HG02678 (cell line): Measurements from ENCODE around the gene NCKIPSD.

Experiments
- ATAC-seq: cut with Tn5 transposase; IDR thresholded peaks from one replicate; pipeline ENCODE4 v1.9.1; 2021; ENCODE audit warnings: mild to moderate bottlenecking, moderate library complexity; ENCODE audit not compliant: unreplicated experiment

Gene NCKIPSD

DNA sequence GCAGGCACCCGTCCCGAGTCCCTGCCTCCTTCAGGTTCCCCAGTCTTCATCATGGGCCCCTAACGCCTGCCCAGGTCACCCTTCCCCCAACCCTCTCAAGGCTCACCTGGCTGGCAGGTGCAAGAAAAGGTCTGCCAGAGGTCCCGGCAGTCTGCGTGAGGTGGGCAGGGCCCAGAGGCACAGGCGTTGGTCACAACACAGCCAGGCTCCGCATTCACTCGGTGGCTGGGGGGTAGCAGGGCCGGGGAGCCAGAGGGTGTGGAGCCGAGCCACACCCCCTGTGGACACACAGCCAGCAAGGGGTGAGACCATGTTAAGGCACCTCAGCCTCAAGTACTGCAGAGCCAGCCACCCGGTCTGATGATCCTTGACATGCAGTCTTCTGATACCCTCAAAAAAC, 33.9 kb downstream of the NCKIPSD start:
- no peak for ATAC-seq

DNA sequence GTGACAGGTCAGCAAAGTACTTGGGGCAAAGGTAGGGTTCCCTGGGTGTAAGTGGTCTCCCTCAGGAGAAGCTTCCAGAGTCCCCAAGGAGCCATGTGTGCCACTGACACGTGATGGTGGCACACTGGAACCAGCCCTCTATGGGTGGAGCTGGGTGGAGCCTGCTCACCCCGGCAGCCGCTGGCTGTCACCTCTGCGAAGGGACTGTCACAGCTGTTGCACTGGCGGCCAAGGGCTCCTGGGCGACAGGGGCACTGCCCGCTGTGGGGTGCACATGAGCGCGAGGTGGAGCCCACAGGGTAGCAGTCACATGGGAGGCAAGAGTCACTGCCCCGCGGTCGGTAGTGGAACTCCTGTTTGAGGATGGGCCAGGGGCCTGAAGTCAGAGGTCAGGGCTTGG, 35.0 kb downstream of the NCKIPSD start:
- no peak for ATAC-seq

DNA sequence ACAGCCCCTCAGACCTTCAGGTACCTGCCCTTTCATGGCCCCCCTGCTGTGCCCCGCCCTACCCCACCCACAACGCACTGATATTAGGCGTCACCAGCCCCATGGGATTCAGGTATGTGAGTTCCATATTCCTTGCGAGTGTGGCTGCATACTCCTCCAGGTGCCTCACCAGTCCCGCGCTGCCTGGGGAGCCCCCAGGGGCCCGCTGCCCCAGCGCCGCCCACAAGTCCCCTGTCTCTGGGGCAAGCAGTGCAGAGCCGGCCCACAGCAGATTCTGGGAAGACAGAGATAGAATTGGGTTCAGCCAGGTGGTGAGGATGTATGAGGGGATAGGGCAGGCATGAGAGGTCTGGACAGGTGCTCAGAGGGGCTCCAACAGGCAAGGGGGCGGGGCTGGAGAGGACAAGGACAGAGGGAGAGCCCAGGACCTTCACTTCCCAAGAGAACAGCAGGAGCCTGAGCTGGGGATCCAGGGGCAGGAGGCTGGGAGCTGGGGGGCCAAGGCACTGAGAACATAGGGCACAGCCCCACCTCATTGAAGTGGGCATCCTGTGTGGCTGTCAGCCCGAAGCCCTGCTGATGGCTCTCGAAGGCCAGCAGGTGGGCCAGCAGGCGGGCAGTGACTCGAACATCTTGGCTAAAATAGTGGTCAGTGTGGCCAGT, 37.4 kb downstream of the NCKIPSD start:
- ATAC-seq: no peak

DNA sequence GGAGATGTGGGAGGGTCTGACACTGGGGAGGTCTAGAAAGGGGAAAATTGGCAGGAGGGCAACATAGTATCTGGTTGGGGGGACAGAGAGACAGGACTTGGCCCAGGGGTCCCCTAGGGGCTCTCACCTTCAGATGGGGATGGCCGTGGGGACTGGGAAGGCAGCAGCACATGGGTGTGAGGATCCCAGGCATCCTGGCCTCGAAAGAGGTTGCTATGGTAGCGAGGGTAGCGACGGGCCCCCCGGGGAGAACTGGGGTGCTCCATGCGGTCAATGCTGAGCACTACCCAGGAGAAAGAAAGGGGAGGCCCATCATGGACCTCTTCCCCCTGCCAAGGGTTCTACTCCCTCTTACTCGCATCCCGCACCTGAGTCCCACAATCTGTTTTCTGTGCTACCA, 38.0 kb downstream of the NCKIPSD start:
- ATAC-seq: no peak

DNA sequence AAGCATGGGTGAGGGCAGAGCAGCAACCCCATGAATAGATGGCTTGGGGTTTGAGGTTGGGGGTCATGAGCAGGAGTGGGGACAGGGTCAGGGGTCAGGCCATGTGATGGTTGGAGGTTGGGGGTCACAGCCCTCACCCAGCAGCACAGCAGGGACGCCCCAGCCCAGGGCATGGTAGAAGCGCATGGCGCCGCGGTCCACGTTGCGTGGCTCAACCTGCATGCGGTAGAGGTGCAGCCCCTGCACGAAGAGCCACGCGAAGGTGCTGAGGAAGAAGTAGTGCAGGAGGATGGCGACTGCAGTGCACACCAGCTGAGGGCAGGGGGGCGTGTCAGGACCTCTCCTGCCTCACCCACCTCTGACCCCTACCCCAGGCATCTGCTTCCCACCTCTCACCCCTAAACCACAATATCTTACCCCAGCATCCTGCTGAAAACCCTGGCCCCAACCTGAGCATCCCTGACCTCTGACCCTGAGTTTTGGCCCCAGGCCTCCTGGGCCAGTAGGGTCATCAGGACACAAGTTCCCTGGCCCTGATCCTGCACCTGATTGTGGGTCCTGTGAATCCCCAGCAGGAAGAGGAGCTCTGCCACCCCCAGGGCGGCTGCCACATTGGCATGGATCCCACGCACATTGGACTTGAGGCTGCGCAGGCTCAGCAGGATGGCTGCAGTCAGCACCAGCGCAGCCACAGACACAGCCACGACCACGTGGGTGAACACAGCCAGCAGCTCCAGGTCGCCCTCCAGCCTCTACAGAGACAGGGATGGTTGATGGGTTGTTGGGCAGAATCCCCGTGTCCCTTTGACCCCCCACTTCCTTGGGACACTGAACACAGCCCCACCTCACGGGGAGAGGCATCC, 40.6 kb downstream of the NCKIPSD start:
- ATAC-seq: no peak

DNA sequence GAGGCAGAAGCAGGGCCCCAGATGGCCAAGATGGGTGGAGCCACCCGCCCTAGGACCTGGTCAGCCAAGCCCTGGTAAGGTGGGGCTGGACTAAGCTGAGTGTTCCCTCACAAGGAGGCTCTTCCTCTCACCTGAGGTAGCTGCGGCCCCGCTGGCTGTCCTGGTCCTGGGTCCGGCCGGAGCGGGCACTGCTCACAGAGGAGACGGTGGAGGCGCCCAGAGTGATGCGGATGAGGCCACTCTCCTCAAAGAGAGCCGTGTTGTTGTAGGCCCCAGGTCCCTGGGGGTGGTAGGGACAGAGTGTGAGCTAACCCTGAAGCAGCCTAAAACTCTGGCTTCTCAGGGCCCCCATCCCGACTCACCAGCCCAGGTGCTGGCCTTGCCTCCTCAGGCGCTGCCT, 43.1 kb downstream of the NCKIPSD start:
- ATAC-seq: no peak

DNA sequence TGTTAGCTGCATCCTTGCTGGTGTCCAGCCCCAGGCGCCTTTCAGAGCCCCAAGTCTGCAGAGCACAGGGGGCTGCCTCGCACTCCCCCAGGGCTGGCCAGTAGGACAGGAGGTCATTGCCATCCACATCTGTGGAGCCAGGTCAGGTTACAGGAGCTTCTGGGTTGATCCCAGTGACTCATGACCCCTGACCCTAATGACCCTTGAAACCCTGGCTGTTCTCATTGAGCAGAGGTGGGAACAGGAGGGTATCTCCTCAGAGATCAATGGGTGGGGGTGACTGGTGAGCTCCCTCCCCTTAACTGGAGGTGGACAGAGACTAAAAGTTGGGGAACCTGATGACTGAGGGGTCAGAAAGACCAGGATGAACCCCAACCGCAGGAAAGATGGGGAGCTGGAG, 44.3 kb downstream of the NCKIPSD start:
- no peak for ATAC-seq

DNA sequence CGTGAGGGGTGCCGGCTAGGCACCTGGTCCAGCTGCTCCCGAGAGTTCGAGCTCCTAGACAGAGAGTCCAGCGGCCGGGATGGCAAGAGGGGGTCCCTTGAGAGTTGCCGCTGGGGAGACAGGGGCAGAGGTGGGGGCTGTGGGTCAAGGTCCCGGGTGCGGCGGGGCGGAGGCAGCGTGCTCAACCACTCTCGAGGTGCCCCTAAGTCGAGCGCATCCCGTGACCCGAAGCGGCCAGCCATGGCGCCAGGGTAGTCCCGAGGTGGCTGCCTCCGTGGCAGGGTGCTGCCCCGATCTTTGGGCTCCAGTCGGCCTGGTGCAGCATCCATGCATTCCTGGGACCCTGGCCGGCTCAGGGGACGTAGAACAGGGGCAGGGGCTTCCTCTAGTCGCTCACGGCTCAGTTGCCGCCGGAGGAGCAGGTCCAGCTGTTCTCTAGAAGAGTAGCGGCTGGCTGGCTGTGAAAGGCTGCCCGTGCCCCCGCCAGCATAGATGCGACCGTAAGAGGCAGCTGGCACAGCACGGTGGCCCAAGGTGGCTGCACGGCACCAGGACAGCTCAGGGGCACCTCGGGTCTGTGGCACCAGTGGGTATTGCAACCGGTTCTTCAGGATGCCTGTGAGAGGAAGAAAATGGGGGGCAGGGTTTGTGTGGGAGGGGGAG, 45.6 kb downstream of the NCKIPSD start:
- ATAC-seq: no peak

DNA sequence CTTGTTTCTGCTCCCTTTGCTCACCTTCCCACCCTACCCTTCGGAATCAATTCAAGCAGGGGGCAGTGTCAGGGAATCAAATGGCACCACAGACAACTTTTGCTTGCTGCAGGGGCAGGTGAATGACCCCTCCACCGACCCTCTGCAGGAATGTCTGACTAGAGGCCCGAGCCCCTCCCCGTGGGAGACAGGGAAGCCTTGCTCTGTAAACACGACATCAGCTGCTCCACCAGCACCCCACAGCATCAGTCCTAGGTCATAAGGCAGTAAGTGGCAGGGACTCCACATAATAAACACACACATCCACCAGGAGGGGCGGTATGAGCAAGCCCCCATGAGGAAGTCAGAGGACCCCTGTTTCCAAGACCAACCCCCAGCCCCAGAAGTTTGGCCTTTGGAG, 48.4 kb downstream of the NCKIPSD start:
- no peak for ATAC-seq

DNA sequence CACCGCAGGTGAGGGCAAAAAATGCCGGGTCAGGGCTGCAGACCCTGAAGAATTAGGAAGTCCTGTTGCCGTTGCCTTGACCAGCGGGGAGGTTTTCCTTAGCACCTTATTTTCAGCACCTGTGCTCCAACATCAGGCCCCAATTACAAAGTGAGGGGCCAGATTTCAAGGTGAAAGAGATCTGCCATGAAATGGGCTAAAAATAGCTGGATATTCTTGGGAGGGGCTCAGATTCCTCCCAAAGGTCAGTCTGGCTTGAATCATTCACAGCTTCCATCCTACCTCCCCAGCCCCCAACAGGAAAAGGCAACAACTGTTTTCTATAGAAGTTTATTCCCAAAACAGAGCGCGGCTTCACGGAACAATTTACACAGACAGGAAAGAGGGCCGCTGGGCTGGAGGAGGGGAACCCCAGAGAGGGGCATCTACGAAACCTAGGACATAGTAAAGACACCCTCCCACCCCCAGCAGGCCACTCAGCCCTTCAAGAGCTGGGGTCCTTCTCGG, 49.5 kb downstream of the NCKIPSD start:
- ATAC-seq: no peak

DNA sequence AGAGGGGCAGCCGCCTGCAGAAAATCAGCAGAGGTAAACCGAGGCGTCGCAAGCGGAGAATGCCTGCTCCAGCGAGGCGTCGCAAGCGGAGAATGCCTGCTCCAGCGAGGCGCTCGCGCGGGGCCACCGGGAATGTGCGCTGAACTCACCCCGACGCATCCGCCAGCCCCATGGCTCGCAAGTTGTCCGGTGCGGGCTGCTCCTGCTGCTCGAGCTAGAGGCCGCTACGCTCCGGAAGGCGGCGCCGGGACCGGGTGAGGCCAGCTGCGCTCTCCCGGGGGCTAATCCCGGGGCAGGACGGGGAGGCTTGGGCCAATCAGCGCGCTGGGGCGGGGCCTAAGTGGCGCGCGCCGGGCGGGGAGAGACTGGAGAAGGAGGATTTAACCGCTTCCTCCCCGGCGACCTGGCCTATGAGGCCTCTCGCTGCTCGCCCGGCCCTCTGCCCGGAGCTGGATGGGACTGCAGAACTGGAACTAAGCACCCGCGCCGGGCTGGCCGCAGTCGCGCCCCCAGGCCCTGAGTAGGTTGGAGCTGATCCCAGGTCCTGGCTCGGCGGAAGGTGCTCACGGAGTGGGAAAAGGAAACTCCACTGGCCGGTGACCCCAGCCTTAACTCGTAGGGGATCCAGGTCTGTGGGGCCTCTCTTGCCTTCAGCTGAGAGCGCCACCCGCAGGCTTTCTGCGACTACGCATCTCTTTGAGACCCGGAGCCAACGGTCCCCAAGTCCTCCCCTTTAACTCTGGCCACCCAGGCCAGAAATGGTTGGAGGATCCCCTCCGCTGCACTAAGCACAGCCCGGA, 50.3 kb downstream of the NCKIPSD start, which contains the start of gene SLC26A6:
TSS of gene SLC26A6 (minus strand) at position 240 of the 800 bp plus-strand sequence. CDS start at position 172, 68 bp downstream.
- peak; percentile 94 for ATAC-seq

DNA sequence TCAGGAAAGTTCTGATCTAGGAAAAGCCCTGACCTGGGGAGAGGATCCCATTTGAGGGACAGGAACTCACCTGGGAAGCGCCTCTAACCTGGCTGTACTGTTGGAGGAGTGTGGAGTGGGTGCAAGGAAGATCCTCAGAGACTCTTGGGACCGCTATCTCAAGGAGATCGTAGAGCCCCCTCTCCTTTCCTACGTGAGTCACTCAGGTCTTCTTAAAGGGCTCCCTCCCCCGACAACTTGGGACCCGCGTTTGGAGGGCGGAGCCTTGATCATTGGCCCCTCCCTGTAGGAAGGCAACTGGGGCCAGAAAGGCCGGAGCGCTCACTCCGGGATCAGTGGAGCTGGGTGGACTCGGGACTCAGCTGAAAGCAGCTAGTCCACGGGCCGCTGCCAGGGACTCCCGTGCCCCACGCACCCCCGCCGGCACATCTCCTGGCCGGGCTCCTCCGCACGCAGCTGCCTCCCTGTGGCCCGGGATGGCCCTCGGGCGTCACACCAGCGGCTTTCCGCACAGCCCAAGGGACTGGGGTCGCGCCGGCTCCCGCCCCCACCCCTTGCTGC, 51.0 kb downstream of the NCKIPSD start:
- peak; percentile 17 for ATAC-seq

DNA sequence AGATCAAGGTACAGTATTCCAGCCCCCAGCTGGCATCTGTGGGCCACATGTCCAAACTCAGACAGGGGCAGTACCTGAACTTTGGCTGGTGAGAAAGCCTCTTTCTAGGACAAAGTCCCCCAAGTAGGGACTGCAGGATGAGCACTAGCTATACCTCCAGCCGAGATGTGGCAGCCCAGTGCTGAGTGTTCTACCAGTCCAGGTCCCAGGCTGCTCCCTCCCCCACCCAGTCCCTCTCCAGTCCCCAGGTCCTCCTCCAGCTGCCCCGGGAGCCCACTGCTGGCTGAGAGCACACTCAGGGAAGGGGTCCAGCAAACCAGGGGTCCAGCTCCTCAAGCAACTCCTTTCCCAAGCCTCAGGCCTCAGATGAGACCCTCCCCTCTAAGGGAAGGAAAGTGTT, 52.0 kb downstream of the NCKIPSD start:
- no peak for ATAC-seq

DNA sequence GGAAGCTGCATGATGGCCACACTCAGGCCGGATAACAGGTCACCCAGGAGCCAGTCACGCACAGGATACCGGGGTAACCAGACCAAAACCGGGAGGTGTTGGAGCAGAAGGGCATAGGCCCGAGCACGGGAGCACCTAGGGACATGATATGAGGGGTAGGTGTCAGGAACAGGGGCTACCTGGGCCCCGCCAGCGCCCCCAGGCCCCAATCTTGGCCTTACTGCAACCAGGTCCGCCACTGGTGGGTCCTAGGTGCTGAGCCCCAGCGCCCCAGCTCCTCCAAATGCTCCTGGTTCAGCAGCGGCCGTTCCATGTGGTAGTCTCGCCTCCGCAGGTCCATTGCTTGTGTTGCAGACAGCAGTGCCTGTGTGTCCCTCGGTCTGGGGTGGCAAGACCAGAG, 52.5 kb downstream of the NCKIPSD start:
- ATAC-seq: no peak

DNA sequence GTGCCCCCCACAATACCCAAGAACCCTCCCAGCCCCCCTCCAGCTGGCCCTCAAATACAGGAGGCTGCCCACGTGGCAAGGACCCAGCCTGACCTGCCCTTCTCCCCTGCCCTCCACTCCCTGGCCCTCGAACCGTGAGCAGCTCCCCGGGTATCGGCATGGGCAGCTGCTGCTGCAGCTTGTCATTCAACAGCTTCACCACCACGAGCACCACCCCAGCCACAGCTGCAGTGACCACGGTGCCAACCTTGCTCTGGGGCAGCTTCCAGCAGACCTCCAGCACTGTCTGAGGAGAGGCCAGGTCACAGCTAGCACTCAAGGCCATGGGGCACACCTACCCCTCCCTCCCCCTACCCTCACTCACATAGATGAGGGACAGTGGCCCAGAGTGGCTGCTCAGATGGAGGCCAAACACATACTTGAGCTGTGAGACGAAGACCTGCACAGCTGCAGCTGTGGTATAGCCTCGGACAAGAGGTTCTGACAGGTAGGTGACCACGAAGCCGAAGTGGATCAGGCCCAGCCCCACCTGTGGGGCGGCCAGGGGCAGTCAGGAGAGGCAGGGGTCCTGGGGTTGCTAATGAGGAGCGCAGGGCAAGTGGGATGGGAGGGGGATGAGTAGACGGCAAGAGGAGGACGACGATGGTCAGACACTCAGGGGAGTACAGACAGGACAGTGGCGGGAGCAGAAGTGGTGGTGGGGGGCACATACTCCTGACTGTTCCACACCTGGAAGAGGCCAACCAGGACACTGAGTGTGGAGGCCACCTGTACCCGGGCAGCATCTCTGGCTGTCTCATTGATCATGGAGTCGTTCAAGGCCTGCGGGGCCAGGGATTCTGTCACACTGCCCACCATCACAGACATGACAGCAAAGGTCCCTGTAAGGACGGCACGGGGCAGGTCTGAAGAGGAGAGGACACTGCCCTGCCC, 53.9 kb downstream of the NCKIPSD start:
- no peak for ATAC-seq

DNA sequence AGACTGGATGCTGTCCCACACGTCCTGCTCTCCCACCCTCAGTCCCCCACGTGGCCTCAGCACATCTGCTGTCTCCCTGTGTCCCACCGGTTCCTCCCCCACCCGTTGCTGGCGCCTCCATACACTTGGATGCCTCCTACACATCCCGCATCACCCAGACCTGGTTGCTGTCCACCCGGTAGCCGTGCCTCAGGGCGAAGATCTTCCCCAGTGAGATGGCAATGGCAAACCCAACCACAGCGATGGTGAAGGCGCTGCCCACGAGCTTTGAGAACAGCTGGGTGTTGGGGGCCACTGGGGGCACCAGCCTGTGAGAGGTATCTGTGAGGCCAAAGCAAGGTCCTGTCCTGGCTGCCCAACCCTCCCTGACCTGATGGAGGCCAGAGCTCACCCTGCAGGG, 54.9 kb downstream of the NCKIPSD start:
- ATAC-seq: no peak

DNA sequence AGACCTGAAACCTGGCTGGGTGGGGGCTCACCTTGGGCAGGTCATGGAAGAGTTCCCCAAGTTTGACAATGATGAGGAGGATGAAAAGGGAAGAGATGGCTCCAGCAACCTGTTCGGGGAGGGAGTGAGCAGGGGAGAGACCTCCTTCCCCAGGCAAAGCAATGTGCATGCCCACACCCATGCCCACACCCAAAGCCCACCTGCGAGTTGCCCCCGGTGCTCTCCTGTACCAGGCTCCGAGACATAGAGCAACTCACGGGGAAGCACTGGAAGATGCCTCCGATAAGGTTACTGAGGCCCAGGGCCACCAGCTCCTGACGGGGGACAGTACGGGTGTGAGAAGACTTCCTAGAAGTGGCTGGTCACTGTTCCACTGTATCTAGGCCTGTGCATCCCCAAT, 55.3 kb downstream of the NCKIPSD start:
- ATAC-seq: no peak

DNA sequence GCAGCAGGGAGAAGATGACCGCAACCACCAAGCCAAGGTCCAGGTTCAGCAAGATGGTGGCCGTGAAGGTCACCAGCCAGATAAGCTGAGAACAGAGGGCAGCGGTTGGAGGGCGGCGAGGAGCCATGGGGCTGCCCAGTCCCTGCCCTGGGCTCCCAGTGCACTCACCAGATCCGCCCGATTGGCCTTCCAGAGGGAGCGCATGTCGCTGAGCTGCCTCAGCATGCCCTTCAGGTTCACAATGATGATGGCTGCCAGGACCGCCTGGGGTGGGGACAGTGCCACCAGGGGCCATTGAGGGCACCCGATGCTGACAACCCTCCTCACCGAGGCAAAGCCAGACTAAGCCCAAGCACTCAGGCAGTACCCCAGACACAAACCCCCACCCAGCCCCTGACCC, 55.8 kb downstream of the NCKIPSD start:
- ATAC-seq: no peak

DNA sequence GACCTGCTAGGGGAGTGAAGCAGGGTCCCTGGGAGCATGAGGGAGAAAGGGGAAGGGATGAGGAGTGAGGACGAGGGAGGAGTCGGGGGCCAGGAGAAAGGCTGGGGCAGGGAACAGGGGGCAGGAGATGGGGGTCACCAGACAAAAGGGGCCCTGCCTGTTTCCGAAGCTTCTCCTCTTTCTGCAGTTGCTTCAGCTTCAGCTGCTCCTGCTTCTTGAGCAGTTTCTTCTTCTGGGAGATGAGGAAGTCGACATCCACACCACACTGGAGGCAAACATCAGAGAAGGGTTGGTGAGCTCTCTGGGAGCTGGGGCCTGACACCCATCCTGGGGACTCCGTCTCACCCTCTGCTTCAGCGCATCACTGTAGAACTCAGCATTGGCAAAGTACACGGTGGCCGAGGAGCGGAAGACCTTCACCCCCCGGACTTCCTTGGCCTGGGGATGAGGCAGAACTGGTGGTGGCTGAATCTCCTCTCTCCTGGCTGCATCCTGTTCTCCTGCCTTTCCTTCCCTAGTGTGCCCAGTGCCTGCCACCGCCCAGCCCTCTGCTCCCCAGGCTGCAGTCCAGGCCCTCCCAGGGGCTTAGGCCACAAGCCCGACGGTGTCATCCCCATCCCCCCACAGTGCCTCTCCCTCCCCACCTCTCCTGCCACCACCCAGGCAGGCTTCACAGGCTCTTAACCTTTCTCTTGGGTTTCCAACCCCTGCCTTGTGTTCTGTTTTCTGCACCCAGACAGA, 57.3 kb downstream of the NCKIPSD start:
- ATAC-seq: no peak
